Transverse colon (tissue), 3 donors: ENCODE data around the gene CHCHD3.

ENCODE experiments used
- CTCF ChIP-seq, 5 experiments: fragments of 200-600 bp in 3 of 5; fragments of 450-650 bp in 2 of 5; sonication (generic) in 3 of 5; IDR thresholded peaks; 1 replicate in 2 of 5; 2 replicates in 3 of 5; pipeline ENCODE4 v1.5.1; 2016 to 2017; ENCODE audit warnings: antibody characterized with exemption in 5 of 5, inconsistent platforms in 3 of 5, mild to moderate bottlenecking in 2 of 5, moderate library complexity in 1 of 5
- POLR2A ChIP-seq: fragments of 450-650 bp; IDR thresholded peaks from one replicate; pipeline ENCODE4 v1.6.1; 2016; ENCODE audit warnings: antibody characterized with exemption, mild to moderate bottlenecking, moderate library complexity

DNA sequence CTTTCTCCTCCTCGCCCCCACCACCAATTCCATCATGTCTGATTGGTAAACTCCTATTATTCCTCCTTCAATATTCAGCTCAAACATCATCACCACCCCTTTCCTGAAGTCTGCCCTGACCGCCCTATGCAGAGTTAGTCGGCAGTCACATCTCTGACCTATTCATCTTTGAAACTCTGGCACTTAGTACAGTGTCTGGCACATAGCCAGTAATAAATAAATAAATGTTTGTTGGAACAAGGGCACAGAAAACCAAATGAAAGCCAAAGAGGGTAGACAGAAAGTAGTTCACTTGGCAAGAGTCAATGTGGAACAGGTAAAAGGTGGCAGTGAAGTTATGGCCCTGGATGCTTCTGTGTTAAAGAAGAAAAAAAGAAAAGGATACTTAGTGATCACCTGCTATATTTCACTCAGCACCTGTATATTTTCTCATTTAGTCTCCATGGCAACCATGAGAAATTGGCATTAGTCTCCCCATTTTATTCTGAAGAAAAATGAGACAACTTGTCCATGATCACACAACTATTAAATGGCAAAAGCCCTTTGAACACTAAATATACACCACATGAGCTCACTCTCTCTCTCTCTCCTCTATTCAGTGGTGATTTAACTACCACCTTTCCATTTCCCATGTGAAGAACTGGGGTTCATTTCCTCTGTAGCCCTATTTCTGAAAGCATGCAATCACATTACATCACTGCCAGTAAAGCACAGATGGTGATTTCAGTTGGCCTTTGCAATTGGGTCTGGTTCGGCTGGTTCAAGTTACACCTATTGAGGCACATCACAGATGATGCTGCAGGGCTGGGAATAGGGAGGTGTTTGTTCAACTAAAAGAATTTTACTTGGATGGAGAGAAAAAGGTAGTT lies 25.3 kb downstream of the CHCHD3 start:
- TF ChIP-seq CTCF (IDR thresholded peaks at IDR 0.05) (no peak), POLR2A (no peak)
